Measurements from ENCODE around the gene PI16. TPM values are rescaled to one million over a fixed set of nuclear protein-coding genes. Genes with fewer than 3 reads are reported as not detected.

Gene PI16
- total and polyA plus RNA-seq, 7 donors, result 1.2 to 49.1 (median 3.1) TPM

GRCh38 chr6:36967301-36967700, 12.8 kb downstream of the PI16 start:
- 54 to 68% (median 57%) methylated on average over 3 of the region's 3 CpGs for WGBS, 3 donors
- no peaks in the 10 kb centered on the region for H3K9me3 ChIP-seq
- ATAC-seq, result peak in 3 of 4 donors; percentile 4 to 55 (median 19)
- DNase-seq, result no peak
- no peak overlapping the region for H3K4me3 ChIP-seq
- peaks cover 14 to 65% of the 10 kb centered on the region in 2 donors for H3K36me3 ChIP-seq (ENCODE audit: insufficient read depth in 1 of 2, low read depth in 1 of 2)
- intact Hi-C loops (cut with DNase I), result no loop called here
- H3K27ac ChIP-seq, result no peak overlapping the region
- H3K4me1 ChIP-seq, result no peaks in the 10 kb centered on the region
- H3K27me3 ChIP-seq (ENCODE audit: insufficient read depth in 3 of 3, low read length in 2 of 3), result no peaks in the 10 kb centered on the region
- no peak for TF ChIP-seq CTCF (IDR thresholded peaks at IDR 0.05)

GRCh38 chr6:36967757-36968156, 13.2 kb downstream of the PI16 start:
- TF ChIP-seq CTCF (IDR thresholded peaks at IDR 0.05), result no peak
- H3K27me3 ChIP-seq (ENCODE audit: insufficient read depth in 3 of 3, low read length in 2 of 3), result no peaks in the 10 kb centered on the region
- WGBS, 3 donors, result 76 to 87% (median 77%) methylated on average over 4 of the region's 4 CpGs
- no peaks in the 10 kb centered on the region for H3K9me3 ChIP-seq
- H3K4me3 ChIP-seq, result no peak overlapping the region
- H3K36me3 ChIP-seq (ENCODE audit: insufficient read depth in 1 of 2, low read depth in 1 of 2), result peaks cover 14 to 70% of the 10 kb centered on the region in 2 donors
- H3K4me1 ChIP-seq, result no peaks in the 10 kb centered on the region
- no peak for DNase-seq
- no peak overlapping the region for H3K27ac ChIP-seq
- intact Hi-C loops (cut with DNase I), result no loop called here
- no peak for ATAC-seq

- 81 to 88% (median 84%) methylated on average over 16 of the region's 16 CpGs for whole genome bisulfite sequencing, 3 donors
- Histone ChIP-seq H3K9me3 (no peaks in the 10 kb centered on the region), H3K4me1 (no peaks in the 10 kb centered on the region), H3K4me3 (no peak overlapping the region), H3K27me3 (ENCODE audit: insufficient read depth in 3 of 3, low read length in 2 of 3) (no peaks in the 10 kb centered on the region), H3K36me3 (ENCODE audit: insufficient read depth in 1 of 2, low read depth in 1 of 2) (peaks cover 14 to 77% of the 10 kb centered on the region in 2 donors), H3K27ac (no peak overlapping the region)
- TF ChIP-seq CTCF (IDR thresholded peaks at IDR 0.05), result no peak
- peak in 2 of 4 donors; percentile 31 to 40 for ATAC-seq
- intact Hi-C loops (cut with DNase I), result no loop called here
- peak; percentile 60 to 78 for DNase-seq
Measured at GRCh38 chr6:36968266-36968977, 13.9 kb downstream of the PI16 start.

GRCh38 chr6:36969240-36969691, 14.7 kb downstream of the PI16 start:
- 63 to 76% (median 67%) methylated on average over 14 of the region's 14 CpGs for WGBS, 3 donors
- Histone ChIP-seq H3K9me3 (no peaks in the 10 kb centered on the region), H3K4me1 (no peaks in the 10 kb centered on the region), H3K36me3 (ENCODE audit: insufficient read depth in 1 of 2, low read depth in 1 of 2) (peaks cover 14 to 85% of the 10 kb centered on the region in 2 donors), H3K27ac (no peak overlapping the region), H3K4me3 (no peak overlapping the region), H3K27me3 (ENCODE audit: insufficient read depth in 3 of 3, low read length in 2 of 3) (no peaks in the 10 kb centered on the region)
- no peak for TF ChIP-seq CTCF (IDR thresholded peaks at IDR 0.05)
- ATAC-seq, result peak in 2 of 4 donors; percentile 46 to 58
- no peak for DNase-seq
- intact Hi-C loops (cut with DNase I), result no loop called here

Data from psoas muscle (tissue), 8 donors.